Measurements from ENCODE around the gene POU6F2.
"Not testable (repeated sequence)": the region's sequence is repeated elsewhere in the genome, so short reads cannot be mapped to it uniquely, and the experiment has no call there.

The POU6F2 gene

GRCh38 chr7:39130857-39131526 is 153.3 kb downstream of the POU6F2 start:
- DNase-seq, result peak; percentile 88

GRCh38 chr7:39132306-39132705 is 154.6 kb downstream of the POU6F2 start:
- no peak for DNase-seq

GRCh38 chr7:39133088-39133487 is 155.4 kb downstream of the POU6F2 start:
- no peak for DNase-seq

- DNase-seq, result no peak
Measured at GRCh38 chr7:39137480-39137879, 159.8 kb downstream of the POU6F2 start.

- no peak for DNase-seq
Measured at GRCh38 chr7:39142750-39143149, 165.0 kb downstream of the POU6F2 start.

- no peak for DNase-seq
Measured at GRCh38 chr7:39144420-39144819, 166.7 kb downstream of the POU6F2 start.

DNA sequence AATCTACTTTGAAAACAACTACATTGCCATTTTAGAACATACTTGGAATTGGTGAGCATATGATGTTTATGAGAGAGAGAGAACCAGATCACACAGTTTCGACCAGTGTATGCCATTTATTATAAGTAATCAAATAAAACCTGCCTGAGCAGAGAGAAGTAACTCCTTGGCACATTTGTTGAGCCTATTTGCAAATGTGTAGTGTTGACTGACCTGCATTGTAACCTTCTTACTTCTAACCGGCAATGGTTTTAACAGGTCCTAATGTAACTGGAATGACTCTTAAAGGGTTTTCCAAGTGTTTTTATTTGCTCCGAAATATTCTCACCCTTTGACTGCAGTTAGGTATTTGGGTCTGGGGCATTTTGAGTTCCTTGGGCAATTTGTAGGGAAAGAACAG is 167.6 kb downstream of the POU6F2 start:
- no peak for DNase-seq

GRCh38 chr7:39145935-39146334 is 168.2 kb downstream of the POU6F2 start:
- no peak for DNase-seq

GRCh38 chr7:39152701-39153100 is 175.0 kb downstream of the POU6F2 start:
- no peak for DNase-seq

DNA sequence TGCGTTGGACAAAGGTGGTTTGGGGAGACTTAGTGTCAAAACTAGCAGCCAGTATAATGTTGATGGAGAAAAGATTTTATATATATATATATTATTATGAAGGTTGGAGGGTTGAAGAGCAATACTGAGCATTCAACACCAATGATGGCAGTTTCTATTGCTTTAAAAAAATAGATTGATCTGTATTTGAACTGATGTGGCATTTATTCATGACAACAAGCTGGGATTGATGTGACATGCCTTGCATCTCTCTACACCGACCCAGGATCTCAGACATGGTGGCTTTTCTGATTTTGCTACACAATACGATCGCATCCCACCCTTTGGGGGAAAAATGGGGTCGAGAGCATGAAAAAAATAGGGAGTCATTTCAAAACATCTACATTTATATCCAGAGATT is 175.4 kb downstream of the POU6F2 start:
- no peak for DNase-seq

DNA sequence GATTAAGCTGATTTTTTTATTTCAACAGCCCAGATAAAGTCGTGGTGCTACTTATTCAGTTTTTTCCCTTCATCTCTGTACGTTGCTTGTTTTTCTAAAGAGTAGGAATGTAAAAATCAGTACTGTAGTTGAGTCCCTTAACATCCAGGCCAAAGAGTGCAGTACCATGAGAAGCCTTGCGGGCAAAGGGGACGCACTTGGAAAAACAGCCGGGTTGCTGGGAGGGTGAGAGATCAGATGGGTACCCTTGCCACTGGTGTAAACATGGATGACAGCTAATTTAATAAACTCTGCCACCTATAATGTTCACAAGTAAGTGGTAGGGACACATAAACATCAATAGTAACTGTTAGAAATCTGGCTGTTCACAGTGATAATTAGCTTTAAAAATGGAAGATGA is 175.9 kb downstream of the POU6F2 start:
- no peak for DNase-seq

DNA sequence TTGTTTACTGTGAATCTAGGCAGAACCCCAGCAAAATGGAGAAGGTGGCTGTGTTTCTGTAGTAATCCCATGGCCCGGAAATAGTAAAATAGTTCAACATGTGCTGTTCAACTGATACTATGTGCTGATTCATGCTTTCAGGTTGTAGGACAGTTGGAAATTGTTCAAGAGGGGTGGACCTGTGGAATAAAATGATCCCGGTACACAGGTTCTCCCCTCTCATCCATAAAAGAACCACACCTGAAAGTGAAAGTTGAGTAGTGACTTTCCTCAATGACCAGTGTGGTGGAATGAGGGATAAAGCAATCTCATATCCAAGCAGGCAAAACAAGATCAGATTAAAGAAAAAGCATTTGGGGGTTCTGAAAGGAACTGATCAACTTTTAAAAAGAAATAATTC is 177.1 kb downstream of the POU6F2 start:
- no peak for DNase-seq

DNA sequence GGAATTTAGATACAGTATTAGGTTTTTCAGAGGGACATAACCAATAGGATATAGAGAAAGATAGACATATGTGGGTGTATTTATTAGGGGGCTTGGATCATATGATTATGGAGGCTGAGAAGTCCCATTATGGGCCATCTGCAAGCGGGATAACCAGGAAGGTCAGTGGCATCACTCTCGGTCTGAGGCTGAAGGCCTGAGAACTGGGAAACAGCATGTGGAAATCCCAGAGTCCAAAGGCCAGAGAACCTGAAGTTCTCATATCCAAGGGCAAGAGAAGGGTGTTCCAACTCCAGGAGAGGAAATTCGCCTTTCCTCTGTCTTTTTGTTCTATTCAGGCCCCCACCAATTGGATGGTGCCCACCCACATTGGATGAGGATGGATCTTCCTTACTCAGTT is 180.7 kb downstream of the POU6F2 start:
- no peak for DNase-seq

GRCh38 chr7:39161903-39162302 is 184.2 kb downstream of the POU6F2 start:
- DNase-seq, result no peak

GRCh38 chr7:39164887-39165286 is 187.2 kb downstream of the POU6F2 start:
- no peak for DNase-seq

GRCh38 chr7:39168403-39169098 is 190.8 kb downstream of the POU6F2 start:
- no peak for DNase-seq

GRCh38 chr7:39172137-39172536 is 194.4 kb downstream of the POU6F2 start:
- no peak for DNase-seq

GRCh38 chr7:39181398-39181797 is 203.7 kb downstream of the POU6F2 start:
- DNase-seq, result no peak

GRCh38 chr7:39183796-39184195 is 206.1 kb downstream of the POU6F2 start:
- no peak for DNase-seq

DNA sequence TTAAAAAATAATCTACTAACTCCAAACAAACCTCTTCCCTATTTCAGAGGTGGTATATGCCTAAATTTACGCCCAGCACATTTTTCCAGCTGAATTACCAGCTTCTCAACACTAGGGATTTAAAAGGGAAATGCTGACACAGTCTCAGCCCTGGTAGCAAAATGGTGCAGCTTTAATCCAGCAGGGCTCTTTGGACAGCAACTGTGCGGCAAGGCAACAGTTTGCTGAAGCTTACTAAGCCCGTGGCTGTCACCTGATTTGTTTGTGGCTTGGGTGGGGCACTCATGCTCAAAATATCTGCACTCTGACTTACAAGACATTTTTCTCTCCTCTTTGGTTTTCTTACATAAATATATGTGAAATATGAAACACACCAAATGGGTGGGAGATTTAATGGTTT is 206.7 kb downstream of the POU6F2 start:
- DNase-seq, result no peak

DNA sequence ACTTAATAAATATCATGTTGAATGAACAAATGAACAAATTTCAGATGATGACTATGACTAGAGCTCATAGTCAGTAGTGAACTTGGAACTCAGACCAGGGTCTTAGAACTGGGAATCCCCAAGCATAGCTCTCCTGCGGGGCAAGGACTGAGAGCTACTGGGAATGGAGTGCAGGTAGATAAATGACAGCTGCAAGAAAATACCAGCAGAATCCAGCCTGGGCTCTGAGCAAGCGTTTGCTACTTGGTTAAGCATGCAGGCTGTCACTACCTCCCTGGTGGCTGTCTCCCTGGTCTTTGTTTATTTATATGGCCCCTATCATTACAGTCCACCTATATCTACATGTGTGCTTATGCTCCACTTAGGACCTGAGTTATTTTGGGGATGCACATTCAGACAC is 208.4 kb downstream of the POU6F2 start:
- no peak for DNase-seq

- DNase-seq, result no peak
Measured at GRCh38 chr7:39186671-39187070, 209.0 kb downstream of the POU6F2 start.

DNA sequence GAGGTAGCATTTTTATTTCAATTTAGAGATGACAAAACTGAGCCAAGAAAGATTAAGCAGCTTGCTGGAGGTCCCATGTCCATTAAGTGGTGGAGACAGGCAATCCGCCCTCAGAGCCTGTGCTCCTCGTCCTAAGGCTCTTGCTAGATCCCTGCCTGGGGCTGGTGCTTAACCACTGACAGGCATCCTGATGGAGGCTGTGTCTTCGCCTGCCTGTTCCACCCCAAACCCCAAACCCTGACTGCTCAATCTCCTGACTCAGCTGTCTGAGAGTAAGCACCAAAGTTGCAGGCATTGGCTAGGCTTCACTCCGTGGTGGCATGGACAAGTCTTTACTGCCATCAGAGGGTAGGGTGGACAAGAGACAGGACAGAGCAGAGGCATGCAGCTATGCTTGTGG is 209.4 kb downstream of the POU6F2 start:
- no peak for DNase-seq

DNA sequence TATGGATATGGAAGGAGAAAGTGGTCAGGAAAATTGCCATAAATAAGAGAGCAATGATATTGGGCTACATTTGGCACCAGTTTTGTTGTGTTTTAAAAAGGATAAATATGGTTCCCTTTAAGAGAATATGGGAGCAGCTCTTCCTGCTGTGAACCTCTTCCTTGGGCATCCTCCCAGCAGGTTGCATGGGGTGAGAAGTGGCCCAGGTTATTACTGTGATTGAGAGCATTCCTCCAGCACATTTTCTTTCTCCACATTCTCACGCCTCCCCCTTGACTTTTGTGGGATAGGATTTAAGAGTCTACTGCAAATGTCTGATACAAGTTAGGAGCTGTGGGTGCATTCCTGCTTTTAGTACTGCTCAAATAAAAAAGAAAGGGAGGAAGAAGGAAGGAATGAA is 214.8 kb downstream of the POU6F2 start:
- no peak for DNase-seq

- not testable (repeated sequence) for DNase-seq
Measured at GRCh38 chr7:39194388-39194787, 216.7 kb downstream of the POU6F2 start.
